Left renal pelvis (tissue), 4 donors: Measurements from ENCODE around the gene LAMP5. TPM values are rescaled to one million over a fixed set of nuclear protein-coding genes. Genes with fewer than 3 reads are reported as not detected.

Experiments
- DNase-seq, 4 donors: peaks; one replicate each; pipeline ENCODE4 v3.0.0-alpha.2; 2013; ENCODE audit warnings: low read depth in 4 of 4, low spot score in 3 of 4
- polyA plus RNA-seq, 4 donors: library from polyadenylated mRNA; unstranded; fragments of 120-200 nt; gene quantifications; one replicate each; pipeline ENCODE4 v1.2.1, GENCODE V29; 2013; ENCODE audit not compliant: insufficient read length in 4 of 4

Gene LAMP5
- polyA plus RNA-seq, 4 donors = 2.1 to 9.1 (median 6.3) TPM

- DNase-seq = no peak
These were observed 17.2 kb downstream of the LAMP5 start for GRCh38 chr20:9531581-9531980.

- no peak for DNase-seq
These were observed 17.9 kb downstream of the LAMP5 start for GRCh38 chr20:9532069-9532838.

- no peak for DNase-seq
These were observed 19.6 kb downstream of the LAMP5 start for GRCh38 chr20:9534025-9534424.

- no peak for DNase-seq
These were observed 21.1 kb downstream of the LAMP5 start for GRCh38 chr20:9535449-9535848.

GRCh38 chr20:9543214-9543613 is 28.8 kb downstream of the LAMP5 start:
- DNase-seq = no peak

GRCh38 chr20:9550283-9550682 is 35.9 kb downstream of the LAMP5 start:
- DNase-seq = no peak

- no peak for DNase-seq
These were observed 36.5 kb downstream of the LAMP5 start for GRCh38 chr20:9550871-9551270.

GRCh38 chr20:9551808-9552550 is 37.6 kb downstream of the LAMP5 start:
- no peak for DNase-seq

GRCh38 chr20:9555781-9556180 is 41.4 kb downstream of the LAMP5 start:
- no peak for DNase-seq

- no peak for DNase-seq
These were observed 43.0 kb downstream of the LAMP5 start for GRCh38 chr20:9557411-9557810.

- DNase-seq = no peak
These were observed 51.6 kb downstream of the LAMP5 start for GRCh38 chr20:9565910-9566550.

- no peak for DNase-seq
These were observed 52.6 kb downstream of the LAMP5 start for GRCh38 chr20:9566977-9567376.

- no peak for DNase-seq
These were observed 56.2 kb downstream of the LAMP5 start for GRCh38 chr20:9570612-9571011.

GRCh38 chr20:9571783-9572182 is 57.4 kb downstream of the LAMP5 start:
- DNase-seq = no peak

GRCh38 chr20:9572670-9573069 is 58.3 kb downstream of the LAMP5 start:
- no peak for DNase-seq

GRCh38 chr20:9573335-9574151 is 59.2 kb downstream of the LAMP5 start:
- peak in 1 of 4 donors; percentile 12 for DNase-seq

GRCh38 chr20:9574181-9574580 is 59.8 kb downstream of the LAMP5 start:
- no peak for DNase-seq

- DNase-seq = no peak
These were observed 60.4 kb downstream of the LAMP5 start for GRCh38 chr20:9574776-9575175.

- DNase-seq = no peak
These were observed 61.4 kb downstream of the LAMP5 start for GRCh38 chr20:9575836-9576235.

- DNase-seq = no peak
These were observed 62.3 kb downstream of the LAMP5 start for GRCh38 chr20:9576695-9577094.

- no peak for DNase-seq
These were observed 63.0 kb downstream of the LAMP5 start for GRCh38 chr20:9577397-9577796.
